ENCODE measurements around the gene DFFB. TPM values are rescaled to one million over a fixed set of nuclear protein-coding genes. Genes with fewer than 3 reads are reported as not detected.

DFFB gene
- total and polyA plus RNA-seq, 2 of the 13 experiments (the other 11 are each of a cell fraction or from before 2014, with no cell fraction given) = 4.6 to 9.3 TPM

DNA sequence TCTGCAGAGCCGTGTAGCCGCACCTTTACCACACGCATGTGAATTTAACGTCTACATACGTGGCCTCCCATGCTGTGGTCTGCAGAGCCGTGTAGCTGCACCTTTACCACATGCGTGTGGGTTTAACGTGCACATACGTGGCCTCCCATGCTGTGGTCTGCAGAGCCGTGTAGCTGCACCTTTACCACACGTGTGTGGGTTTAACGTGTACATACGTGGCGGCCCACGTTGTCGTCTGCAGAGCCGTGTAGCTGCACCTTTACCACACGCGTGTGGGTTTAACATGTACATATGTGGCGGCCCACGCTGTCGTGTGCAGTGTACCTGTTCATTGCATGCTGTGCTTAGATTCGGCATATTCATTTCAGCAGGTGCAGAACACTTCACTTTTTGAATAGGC is 17.5 kb downstream of the DFFB start:
- 99% methylated on average over 23 of the region's 23 CpGs for WGBS (ENCODE audit: low lambda C conversion rate)

More for the DNA sequence above, 17.5 kb downstream of the DFFB start:
- Histone ChIP-seq H3K9ac (ENCODE audit: insufficient read depth, low read depth, low read length) (no peak overlapping the region), H3K79me2 (ENCODE audit: insufficient read depth, low read length) (no peaks in the 10 kb centered on the region), H3K36me3 (replicated peaks in 1 of 2; ENCODE audit: control insufficient read depth in 1 of 2, insufficient read depth in 2 of 2, low read length in 2 of 2) (peaks cover 7 to 14% of the 10 kb centered on the region in 2 experiments; a peak in 4 of 5 replicates), H3K27me3 (ENCODE audit: control insufficient read depth in 1 of 2, insufficient read depth in 2 of 2, low read length in 2 of 2) (no peaks in the 10 kb centered on the region), H3K27ac (ENCODE audit: extremely low read length, insufficient read depth, low read length) (no peak overlapping the region), H4K20me1 (ENCODE audit: insufficient read depth, low read length) (no peaks in the 10 kb centered on the region), H3K4me3 (replicated peaks in 1 of 3; ENCODE audit: insufficient read depth in 1 of 3, low read depth in 2 of 3, low read length in 3 of 3) (no peak overlapping the region), H3K4me2 (ENCODE audit: low read depth, low read length) (no peak overlapping the region), H2AFZ (ENCODE audit: low read length) (no peak overlapping the region), H3K4me1 (ENCODE audit: insufficient read depth, low read length) (no peaks in the 10 kb centered on the region), H3K9me3 (ENCODE audit: low read length) (peaks cover 15% of the 10 kb centered on the region)
- in situ Hi-C loops (cut with HindIII; ENCODE audit: extremely low pct_ligation_motif_present, low pct_unique_long_range_greater_than_20kb) = no loop called here
- no TSS peak for BruUV-seq (replicated peaks)
- intact Hi-C loops (cut with micrococcal nuclease; ENCODE audit: unreplicated experiment) = no loop called here
- FAIRE-seq (no peak), DNase-seq (ENCODE audit: low spot score) (no peak), ATAC-seq (no peak)
- TF ChIP-seq ZMYM4 (CRISPR knock-in tag; IDR thresholded peaks at IDR 0.05) (no peak), ZNF878 (CRISPR knock-in tag; IDR thresholded peaks at IDR 0.05) (no peak), REPIN1 (CRISPR knock-in tag; IDR thresholded peaks at IDR 0.05; ENCODE audit: borderline replicate concordance, low read depth) (no peak), TGIF2 (CRISPR knock-in tag; IDR thresholded peaks at IDR 0.05) (no peak), ZNF256 (CRISPR knock-in tag; conservative IDR thresholded peaks at IDR 0.05) (no peak), NCOR1 (IDR thresholded peaks at IDR 0.05; ENCODE audit: borderline replicate concordance, low read length) (no peak), PRDM4 (CRISPR knock-in tag; IDR thresholded peaks at IDR 0.05; ENCODE audit: borderline replicate concordance) (no peak)
- TF ChIP-seq, protein P1, sequence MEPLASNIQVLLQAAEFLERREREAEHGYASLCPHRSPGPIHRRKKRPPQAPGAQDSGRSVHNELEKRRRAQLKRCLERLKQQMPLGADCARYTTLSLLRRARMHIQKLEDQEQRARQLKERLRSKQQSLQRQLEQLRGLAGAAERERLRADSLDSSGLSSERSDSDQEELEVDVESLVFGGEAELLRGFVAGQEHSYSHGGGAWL (CRISPR knock-in tag; IDR thresholded peaks at IDR 0.05) = no peak
- TF ChIP-seq, protein P2, sequence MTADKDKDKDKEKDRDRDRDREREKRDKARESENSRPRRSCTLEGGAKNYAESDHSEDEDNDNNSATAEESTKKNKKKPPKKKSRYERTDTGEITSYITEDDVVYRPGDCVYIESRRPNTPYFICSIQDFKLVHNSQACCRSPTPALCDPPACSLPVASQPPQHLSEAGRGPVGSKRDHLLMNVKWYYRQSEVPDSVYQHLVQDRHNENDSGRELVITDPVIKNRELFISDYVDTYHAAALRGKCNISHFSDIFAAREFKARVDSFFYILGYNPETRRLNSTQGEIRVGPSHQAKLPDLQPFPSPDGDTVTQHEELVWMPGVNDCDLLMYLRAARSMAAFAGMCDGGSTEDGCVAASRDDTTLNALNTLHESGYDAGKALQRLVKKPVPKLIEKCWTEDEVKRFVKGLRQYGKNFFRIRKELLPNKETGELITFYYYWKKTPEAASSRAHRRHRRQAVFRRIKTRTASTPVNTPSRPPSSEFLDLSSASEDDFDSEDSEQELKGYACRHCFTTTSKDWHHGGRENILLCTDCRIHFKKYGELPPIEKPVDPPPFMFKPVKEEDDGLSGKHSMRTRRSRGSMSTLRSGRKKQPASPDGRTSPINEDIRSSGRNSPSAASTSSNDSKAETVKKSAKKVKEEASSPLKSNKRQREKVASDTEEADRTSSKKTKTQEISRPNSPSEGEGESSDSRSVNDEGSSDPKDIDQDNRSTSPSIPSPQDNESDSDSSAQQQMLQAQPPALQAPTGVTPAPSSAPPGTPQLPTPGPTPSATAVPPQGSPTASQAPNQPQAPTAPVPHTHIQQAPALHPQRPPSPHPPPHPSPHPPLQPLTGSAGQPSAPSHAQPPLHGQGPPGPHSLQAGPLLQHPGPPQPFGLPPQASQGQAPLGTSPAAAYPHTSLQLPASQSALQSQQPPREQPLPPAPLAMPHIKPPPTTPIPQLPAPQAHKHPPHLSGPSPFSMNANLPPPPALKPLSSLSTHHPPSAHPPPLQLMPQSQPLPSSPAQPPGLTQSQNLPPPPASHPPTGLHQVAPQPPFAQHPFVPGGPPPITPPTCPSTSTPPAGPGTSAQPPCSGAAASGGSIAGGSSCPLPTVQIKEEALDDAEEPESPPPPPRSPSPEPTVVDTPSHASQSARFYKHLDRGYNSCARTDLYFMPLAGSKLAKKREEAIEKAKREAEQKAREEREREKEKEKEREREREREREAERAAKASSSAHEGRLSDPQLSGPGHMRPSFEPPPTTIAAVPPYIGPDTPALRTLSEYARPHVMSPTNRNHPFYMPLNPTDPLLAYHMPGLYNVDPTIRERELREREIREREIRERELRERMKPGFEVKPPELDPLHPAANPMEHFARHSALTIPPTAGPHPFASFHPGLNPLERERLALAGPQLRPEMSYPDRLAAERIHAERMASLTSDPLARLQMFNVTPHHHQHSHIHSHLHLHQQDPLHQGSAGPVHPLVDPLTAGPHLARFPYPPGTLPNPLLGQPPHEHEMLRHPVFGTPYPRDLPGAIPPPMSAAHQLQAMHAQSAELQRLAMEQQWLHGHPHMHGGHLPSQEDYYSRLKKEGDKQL (CRISPR knock-in tag; IDR thresholded peaks at IDR 0.05; ENCODE audit: low read depth) = no peak
- TF ChIP-seq, protein P3, sequence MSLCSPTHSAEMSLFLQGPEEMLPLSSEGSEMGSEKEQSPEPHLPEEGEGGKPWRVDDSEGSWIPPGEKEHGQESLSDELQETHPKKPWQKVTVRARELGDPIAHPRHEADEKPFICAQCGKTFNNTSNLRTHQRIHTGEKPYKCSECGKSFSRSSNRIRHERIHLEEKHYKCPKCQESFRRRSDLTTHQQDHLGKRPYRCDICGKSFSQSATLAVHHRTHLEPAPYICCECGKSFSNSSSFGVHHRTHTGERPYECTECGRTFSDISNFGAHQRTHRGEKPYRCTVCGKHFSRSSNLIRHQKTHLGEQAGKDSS (CRISPR knock-in tag; IDR thresholded peaks at IDR 0.05; ENCODE audit: borderline replicate concordance, low read depth) = no peak
- TF ChIP-seq, protein P4, sequence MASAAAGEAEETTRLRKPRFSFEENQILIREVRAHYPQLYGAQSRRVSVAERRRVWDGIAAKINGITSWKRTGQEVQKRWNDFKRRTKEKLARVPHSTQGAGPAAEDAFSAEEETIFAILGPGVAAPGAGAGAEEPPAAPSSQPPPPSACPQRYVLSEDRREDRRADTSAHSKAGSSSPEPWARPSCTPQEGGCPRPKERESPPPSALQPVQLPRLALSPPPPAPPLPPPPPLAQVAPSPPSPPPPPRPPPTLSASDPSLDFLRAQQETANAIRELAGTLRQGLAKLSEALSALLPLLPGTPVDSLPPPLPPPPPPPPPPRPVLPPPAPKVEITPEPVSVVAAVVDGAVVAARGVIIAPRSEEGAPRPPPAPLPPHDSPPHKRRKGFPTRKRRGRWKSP (CRISPR knock-in tag; IDR thresholded peaks at IDR 0.05) = no peak
- ChIA-PET POLR2A (no interaction called here), CTCF (ENCODE audit: low intra/inter-chr PET ratio, low total read pairs) (no interaction called here)

Measured in HepG2 (cell line).